GM18498 (cell line): ENCODE measurements around the gene BMERB1.
"Not testable (repeated sequence)": the region's sequence is repeated elsewhere in the genome, so short reads cannot be mapped to it uniquely, and the experiment has no call there.

Source experiments
- ATAC-seq: cut with Tn5 transposase; IDR thresholded peaks from one replicate; pipeline ENCODE4 v1.9.1; 2021; ENCODE audit warnings: mild to moderate bottlenecking, moderate library complexity; ENCODE audit not compliant: unreplicated experiment

BMERB1 gene

DNA sequence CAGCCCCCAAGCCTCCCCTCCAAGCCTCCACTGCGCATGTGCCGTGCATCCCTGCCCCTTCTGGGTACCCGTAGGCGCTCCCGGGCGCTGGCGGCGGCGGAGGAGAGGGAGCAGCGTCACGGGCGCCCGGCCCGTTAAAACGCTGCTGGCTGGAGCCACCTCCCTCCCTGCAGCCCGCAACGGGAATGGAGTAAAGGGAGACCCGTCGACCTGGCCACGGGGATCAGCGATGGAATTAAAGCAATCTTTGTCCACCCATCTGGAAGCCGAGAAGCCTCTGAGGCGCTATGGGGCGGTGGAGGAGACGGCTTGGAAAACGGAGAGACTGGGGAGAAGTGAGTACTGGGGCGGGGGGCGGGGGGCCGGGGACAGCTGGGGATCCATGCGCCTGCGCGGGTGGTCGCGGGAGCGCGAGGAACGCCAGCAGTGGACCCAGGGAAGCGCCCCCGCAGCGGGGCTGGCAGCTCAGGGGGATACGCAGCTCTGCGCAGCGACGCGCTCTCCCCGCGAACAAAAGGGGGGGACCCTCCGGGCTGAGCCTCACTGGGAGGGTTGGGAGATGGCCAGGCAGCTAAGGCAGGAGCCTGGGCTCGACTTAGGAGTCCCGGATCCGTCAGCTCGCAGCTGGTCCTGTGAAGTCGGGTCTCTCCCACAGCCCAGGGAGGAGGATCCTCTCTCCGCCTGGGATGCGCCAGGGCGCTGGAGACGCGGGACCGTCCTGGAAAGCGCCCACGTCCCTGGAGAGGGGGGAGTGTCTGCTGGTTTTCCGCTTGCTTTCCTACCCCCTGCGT is at the start of gene BMERB1:
BMERB1 (plus strand) TSS at position 164 of the 791 bp plus-strand sequence; CDS start at position 230, 66 bp downstream.
- ATAC-seq, result no peak

DNA sequence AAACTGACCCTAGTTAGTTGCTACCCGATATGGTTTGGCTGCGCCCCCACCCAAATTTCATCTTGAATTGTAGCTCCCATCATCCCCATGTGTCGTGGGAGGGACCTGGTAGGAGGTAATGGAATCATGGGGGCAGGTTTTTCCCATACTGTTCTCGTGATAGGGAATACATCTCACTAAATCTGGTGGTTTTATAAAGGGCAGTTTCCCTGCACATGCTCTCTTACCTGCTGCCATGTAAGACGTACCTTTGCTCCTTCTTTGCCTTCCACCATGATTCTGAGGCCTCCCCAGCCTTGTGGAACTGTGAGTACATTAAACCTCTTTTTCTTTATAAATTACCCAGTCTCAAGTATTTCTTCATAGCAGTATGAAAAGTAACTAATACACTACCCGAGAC is 46.3 kb upstream of the BMERB1 start:
- not testable (repeated sequence) for ATAC-seq

- ATAC-seq, result not testable (repeated sequence)
Observed at GRCh38 chr16:15389916-15390315, 44.5 kb upstream of the BMERB1 start.

DNA sequence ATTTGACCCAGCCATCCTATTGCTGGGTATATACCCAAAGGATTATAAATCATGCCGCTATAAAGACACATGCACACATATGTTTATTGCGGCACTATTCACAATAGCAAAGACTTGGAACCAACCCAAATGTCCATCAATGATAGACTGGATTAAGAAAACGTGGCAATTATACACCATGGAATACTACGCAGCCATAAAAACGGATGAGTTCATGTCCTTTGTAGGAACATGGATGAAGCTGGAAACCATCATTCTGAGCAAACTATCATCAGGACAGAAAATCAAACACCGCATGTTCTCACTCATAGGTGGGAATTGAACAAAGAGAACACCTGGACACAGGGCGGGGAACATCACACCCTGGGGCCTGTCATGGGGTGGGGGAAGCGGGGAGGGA is 41.4 kb upstream of the BMERB1 start:
- ATAC-seq, result not testable (repeated sequence)

- ATAC-seq, result not testable (repeated sequence)
Observed at GRCh38 chr16:15395631-15396508, 38.5 kb upstream of the BMERB1 start, which contains the start of gene MPV17L. MPV17L (plus strand) TSS chr16:15395754; CDS start chr16:15395898, 144 bp downstream.

- not testable (repeated sequence) for ATAC-seq
Observed at GRCh38 chr16:15396509-15396829, 37.9 kb upstream of the BMERB1 start.

DNA sequence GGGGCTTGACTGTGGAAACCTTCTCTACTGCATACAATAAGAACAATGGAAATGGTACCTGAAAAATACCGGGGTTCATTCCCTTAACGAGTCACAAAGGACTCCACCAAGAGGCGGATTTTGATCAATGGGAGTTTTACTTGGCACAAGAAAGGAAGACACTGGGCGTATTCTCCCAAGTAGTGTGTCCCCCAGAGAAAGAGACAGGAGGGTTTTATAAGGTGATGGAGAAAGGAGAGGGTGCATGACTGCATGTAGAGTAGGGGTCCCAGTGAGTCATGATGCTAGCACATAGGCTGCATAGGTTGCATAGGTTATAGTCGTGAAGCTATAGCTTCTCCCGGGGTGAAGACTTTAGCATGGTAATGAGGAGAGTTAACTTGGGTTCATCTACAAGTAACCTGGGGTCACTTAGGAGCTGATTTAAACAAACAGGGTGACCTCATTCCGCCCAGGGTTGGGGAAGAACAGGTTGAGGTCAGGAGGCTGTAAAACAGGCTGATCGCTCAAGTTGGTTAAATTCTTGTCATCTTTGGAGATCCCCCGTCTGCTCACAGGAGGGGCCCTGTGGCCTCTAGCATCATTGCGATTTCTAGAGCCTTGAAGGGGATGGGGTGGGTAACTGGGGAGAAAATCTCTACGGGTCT is 37.3 kb upstream of the BMERB1 start:
- ATAC-seq, result no peak

DNA sequence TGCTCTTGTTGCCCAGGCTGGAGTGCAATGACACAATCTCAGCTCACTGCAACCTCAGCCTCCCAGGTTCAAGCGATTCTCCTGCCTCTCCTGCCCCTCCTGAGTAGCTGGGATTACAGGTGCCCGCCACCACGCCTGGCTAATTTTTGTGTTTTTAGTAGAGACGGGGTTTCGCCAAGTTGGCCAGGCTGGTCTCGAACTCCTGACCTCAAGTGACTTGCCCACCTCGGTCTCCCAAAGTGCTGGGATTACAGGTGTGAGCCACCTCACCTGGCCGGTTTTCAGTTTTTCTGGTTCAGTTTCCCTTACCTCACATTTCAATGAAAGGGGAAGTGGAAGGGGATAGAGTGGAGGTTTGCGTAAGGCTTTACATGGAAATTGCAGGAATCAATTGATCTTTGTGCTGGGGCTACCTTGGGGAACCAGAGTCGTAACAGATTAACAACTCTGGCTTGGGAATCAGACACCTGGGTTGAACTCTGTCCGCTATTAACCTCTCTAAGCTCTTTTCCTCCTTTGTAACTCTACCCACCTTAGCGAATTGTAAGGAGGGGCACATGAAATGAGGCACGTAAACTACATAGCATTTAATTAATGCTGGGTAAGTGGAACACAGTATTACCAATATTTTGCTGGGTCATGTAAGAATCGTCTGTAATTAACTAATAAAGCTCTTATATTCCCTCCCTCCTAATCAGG is 35.6 kb upstream of the BMERB1 start:
- no peak for ATAC-seq

DNA sequence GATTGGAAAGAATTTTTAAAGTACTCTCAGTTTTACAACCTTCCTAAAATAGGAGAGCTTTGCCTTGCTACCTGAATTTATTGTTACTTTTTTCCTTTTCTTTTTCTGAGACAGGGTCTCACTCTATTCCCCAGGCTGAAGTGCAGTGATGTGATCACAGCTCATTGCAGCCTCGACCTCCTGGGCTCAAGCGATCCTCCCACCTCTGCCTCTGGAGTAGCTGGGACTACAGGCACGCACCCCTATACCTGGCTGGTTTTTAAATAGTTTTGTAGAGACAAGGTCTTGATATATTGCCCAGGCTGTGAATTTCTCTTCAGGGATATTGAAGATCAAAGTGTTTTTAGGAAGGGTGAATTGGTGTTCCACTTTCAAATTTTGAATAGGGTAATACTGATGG is 35.1 kb upstream of the BMERB1 start:
- no peak for ATAC-seq

GRCh38 chr16:15400314-15400713 is 34.1 kb upstream of the BMERB1 start:
- ATAC-seq, result not testable (repeated sequence)

DNA sequence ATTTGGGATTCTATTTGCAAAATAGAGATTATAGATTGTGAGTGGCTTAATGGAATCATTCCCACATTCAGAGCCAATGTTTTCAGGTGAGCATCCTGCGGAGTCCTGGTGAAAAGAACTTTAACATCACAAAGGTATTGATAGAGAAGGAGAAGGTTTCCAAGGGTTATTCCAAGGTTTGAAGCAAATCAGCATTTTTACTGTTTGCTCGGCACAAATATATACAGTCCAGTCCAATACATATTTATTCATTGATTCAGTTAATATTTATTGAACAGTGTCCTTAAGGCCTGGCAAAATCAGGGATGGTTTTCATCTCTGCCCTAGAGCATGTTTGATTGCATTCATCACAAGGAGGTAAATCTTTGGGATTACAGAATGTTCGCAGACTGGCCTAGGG is 32.4 kb upstream of the BMERB1 start:
- no peak for ATAC-seq

DNA sequence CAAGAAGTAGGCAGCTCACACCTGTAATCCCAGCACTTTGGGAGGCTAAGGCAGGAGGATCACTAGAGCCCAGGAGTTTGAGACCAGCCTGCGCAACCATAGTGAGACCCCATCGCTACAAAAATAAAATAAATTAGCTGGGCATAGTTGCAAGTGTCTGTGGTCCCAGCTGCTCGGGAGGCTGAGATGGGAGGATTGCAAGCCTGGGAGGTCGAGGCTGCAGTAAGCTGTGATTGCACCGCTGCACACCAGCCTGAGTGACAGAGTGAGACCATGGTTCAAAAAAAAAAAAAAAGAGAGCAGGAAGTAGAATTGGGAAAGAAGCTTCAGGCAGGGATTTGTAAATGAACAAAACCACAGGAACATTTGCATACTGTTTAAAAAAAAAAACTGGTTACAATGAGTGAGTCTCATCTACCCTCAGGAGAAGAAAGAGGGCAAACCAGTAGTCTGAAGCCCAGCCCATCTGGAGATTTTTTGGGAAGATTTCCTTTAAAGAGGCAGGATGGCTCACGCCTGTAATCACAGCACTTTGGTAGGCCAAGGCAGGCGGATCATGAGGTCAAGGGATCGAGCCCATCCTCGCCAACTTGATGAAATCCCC is 30.9 kb upstream of the BMERB1 start:
- no peak for ATAC-seq

- ATAC-seq, result not testable (repeated sequence)
Observed at GRCh38 chr16:15404091-15404490, 30.3 kb upstream of the BMERB1 start.

DNA sequence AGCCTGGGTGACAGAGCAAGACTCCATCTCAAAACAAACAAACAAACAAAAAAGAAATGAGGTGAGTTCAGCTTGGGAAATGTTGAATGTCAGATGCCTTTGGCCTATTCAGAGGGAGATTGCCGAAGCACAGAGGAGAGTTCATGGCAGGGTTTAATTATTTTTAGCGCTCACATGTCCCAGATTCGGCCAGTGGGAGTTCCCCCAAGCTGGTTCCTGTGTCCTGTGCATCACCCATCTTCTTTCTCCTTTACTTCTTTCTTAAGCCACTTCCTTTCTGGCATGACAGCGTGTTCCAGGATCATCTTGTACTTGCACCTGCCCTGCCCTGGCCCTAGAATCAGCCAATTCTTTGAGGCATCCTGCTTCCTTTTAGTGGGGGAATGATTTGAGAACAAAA is 29.6 kb upstream of the BMERB1 start:
- no peak for ATAC-seq

GRCh38 chr16:15407756-15408155 is 26.6 kb upstream of the BMERB1 start:
- not testable (repeated sequence) for ATAC-seq

- not testable (repeated sequence) for ATAC-seq
Observed at GRCh38 chr16:15409476-15409875, 24.9 kb upstream of the BMERB1 start.

DNA sequence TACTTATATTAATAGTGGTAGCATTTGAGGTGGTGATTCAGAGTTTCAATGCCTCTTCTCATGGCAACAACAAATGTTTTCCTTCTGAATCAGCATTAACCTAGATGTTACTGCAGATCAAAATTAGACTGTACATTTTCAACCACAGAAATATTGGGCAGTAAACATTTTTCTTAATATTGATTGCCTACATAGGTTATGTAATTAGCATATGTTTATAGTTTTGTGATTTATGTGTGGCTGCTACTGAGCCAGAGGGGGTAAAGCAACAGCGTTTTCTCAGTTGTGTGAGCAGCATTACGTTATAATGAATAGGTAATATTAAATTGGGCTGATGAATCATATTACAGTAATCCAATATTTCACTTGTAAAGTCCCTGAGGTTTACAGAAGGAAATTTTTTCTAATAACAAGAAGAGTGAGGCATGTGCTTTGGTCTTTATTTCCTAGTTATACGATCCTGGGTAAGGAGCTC is 18.8 kb upstream of the BMERB1 start:
- no peak for ATAC-seq

GRCh38 chr16:15417197-15417596 is 17.2 kb upstream of the BMERB1 start:
- no peak for ATAC-seq

GRCh38 chr16:15418206-15418605 is 16.2 kb upstream of the BMERB1 start:
- no peak for ATAC-seq

DNA sequence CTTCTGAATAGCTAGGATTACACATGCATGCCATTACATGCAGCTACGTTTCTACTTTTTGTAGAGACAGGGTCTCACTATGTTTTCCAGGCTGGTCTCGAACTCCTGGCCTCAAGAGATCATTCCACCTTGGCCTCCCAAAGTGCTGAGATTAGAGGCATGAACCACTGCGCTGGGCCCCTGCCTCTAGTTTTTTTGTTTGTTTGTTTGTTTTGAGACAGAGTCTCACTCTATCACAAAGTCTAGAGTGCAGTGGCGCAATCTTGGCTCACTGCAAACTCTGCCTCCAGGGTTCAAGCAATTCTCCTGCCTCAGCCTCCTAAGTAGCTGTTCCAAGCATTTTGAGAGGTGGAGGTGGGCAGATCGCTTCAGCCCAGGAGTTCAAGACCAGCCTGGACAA is 12.7 kb upstream of the BMERB1 start:
- not testable (repeated sequence) for ATAC-seq
